GM21576 (cell line): ENCODE measurements around the gene SMC1B.
"Not testable (repeated sequence)": the region's sequence is repeated elsewhere in the genome, so short reads cannot be mapped to it uniquely, and the experiment has no call there.

Source experiments
- ATAC-seq: cut with Tn5 transposase; IDR thresholded peaks from one replicate; pipeline ENCODE4 v1.9.1; 2021; ENCODE audit warnings: mild to moderate bottlenecking, moderate library complexity; ENCODE audit not compliant: unreplicated experiment

Gene SMC1B

GRCh38 chr22:45353786-45354185 lies 59.6 kb downstream of the SMC1B start:
- no peak for ATAC-seq

DNA sequence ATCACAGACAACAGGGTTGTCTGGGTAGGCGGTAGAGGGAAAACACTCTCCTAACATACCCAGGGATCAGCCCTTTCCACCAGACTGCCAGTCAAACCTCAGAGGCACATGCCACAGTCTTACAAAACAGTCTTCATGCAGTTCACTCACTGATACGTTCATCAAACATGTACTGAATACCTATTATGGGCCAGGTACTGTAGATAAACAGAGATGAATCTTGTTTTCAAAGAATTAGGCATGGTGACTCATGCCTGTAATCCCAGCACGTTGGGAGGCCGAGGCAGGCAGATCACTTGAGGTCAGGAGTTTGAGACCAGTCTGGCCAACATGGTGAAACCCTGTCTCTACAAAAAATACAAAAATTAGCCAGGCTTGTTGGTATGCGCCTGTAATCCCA lies 60.6 kb downstream of the SMC1B start:
- ATAC-seq = not testable (repeated sequence)

DNA sequence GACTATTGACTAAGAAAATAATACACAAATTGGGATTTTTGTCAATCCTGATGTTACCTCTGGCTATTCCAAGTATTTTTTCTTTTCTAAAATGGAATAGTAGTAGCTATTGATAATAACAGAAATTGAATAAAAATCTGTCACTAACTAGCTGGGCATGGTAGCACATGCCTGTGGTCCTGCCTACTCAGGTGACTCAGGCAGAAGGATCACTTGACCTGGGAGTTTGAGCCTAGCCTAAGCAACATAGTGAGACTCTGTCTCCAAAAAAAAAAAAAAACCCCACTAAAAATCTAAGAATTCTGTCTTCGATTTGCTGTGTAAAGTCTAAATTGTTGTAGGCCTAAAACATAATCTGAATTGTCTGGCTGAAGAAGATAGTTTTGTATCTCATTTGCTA lies 61.4 kb downstream of the SMC1B start:
- ATAC-seq = no peak

DNA sequence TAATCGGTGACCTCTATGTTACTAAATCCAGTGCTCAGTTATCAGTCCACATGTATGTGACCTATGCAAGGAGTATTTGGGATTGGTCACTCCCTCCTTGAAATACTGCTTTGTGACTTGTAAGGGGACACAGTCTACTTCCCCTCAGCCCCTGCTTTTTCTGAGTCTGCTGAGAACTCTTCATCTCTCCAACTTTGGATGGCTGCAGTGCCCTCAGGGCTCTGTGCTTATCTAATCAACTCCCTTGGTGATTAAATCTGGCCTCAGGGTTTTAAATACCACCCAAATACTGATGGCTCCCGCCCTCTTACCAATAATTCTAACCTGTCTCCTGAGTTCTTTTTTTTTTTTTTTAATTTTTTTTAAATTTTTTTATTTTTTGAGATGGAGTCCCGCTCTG lies 63.5 kb downstream of the SMC1B start:
- no peak for ATAC-seq

GRCh38 chr22:45344334-45344733 lies 69.1 kb downstream of the SMC1B start:
- ATAC-seq = no peak

DNA sequence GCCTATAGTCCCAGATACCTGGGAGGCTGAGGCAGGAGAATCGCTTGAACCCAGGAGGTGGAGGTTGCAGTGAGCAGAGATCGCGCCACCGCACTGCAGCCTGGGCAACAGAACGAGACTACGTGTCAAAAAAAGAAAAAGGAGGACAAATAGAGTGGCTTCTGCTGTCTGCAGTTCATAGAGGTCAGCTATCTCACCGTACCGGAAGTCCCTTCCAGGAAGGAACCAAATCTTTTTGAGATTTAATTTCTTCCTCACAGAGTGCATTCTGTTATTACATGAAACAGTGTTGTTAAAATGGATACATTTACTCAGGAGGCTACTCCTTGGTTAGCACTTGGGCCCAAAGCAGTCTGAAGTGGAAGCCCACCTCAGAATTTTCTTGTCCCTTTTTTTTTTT lies 70.3 kb downstream of the SMC1B start:
- no peak for ATAC-seq

GRCh38 chr22:45341498-45341897 lies 71.9 kb downstream of the SMC1B start:
- ATAC-seq = no peak

GRCh38 chr22:45340323-45340722 lies 73.1 kb downstream of the SMC1B start:
- no peak for ATAC-seq

GRCh38 chr22:45338795-45339194 lies 74.6 kb downstream of the SMC1B start:
- ATAC-seq = no peak

DNA sequence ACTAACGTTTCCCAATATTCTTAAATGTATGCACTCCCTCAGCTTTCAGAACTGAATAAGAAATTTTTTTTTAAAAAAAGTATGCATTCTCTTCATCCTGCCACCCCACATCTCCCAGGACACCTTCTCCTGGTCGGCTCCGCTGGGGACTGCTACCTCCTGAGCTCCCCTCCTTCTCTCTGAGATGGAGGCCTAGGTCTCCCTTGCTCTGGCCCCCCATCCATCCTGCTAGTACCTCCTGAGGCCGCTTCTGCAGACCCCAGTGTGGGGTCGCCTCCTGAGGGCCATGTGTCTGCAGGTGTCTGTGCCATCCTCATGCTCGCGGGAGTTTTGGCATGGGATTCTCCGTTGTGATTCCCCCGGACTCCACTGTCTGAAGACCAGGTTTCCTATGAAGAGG lies 75.9 kb downstream of the SMC1B start:
- no peak for ATAC-seq

DNA sequence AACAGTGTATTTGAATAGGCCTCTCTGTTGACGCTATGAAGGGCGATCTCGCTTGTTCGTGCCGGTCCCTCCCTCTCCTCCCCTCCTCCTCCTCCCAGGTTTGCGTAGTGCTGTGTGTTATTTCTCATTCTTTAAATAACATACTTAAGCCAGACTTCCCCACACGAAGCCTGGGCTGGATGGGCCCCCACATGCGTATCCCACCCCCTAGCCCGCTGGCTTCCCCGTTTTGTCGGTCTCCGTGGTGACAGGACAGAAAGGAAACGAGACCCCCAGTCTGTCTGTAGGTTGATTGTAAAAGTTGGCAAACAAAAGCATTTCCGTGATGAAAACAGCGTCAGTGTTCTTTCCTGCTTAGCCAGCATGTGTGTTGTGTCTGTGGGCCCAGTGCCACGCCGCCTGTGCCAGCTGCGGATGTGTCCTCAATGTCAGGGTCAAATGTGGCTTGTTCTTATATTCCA lies 76.4 kb downstream of the SMC1B start:
- ATAC-seq = no peak

GRCh38 chr22:45335854-45336522 lies 77.4 kb downstream of the SMC1B start:
- ATAC-seq = no peak

DNA sequence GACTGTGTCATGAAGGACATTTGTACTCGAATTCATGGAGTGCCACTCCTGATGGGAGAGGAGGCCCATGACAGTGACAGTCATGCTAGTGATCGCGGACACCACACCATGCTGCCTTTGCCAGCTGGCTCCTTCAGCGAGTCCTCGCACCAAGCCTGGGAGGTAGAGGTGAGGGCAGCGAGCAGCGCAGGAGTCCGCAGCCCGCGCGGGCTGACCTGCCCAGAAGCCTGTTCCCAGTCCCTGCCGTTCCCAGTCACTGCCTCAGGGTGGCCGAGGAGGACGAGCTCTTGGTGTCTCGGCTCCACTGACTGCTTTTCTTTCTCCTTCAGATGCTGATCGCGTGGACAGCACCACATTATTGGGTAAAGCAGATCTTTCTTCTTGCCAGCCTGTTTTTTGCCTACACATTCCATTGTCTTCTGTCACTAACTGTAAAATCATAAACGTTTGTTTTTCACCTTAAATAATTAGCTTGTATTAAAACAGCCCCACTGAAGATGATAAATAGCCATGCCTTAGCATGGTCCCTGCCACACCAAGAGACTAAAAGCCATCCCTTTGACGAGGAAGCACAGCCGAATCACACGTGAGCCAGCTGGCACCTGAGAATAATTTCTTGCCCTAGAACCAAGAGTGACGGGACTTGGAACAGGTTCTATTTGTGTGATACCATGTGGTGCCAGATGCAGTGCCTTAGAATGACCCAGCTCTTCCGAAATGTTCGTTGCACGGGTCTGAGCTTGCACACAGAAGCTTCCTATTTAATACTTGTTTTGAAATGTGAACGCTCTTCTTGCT lies 78.2 kb downstream of the SMC1B start:
- no peak for ATAC-seq

GRCh38 chr22:45334528-45334927 lies 78.9 kb downstream of the SMC1B start:
- ATAC-seq = no peak

- no peak for ATAC-seq
Measured at GRCh38 chr22:45334068-45334467, 79.3 kb downstream of the SMC1B start.

GRCh38 chr22:45332001-45332400 lies 81.4 kb downstream of the SMC1B start:
- no peak for ATAC-seq

- ATAC-seq = no peak
Measured at GRCh38 chr22:45331486-45331885, 81.9 kb downstream of the SMC1B start.

GRCh38 chr22:45330548-45330947 lies 82.9 kb downstream of the SMC1B start:
- no peak for ATAC-seq

- ATAC-seq = no peak
Measured at GRCh38 chr22:45329530-45329936, 83.9 kb downstream of the SMC1B start.

GRCh38 chr22:45328822-45329529 lies 84.4 kb downstream of the SMC1B start:
- ATAC-seq = no peak

- not testable (repeated sequence) for ATAC-seq
Measured at GRCh38 chr22:45328261-45328660, 85.1 kb downstream of the SMC1B start.

- ATAC-seq = no peak
Measured at GRCh38 chr22:45324311-45324711, 89.1 kb downstream of the SMC1B start.
